ENCODE measurements around the gene PUM1.

The PUM1 gene

DNA sequence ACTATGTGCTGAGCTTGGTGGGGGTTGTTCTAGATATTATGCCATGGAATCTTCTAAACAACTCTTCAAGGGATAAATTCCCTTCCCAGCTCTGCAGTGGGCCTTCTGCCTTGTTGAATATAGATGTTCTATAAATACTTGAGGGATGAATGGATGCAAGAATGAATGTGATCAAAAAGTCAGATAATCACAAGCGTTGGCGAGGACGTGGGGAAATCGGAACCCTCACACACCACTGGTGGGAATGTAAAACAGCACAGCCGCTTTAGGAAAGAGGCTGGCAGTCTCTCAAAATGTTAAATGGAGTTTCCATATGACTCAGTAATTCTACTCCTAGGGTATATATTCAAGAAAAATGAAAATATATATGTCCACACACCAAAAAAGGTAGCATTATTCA, 176.0 kb downstream of the PUM1 start:
- no peak for DNase-seq (ENCODE audit: low read depth)

DNA sequence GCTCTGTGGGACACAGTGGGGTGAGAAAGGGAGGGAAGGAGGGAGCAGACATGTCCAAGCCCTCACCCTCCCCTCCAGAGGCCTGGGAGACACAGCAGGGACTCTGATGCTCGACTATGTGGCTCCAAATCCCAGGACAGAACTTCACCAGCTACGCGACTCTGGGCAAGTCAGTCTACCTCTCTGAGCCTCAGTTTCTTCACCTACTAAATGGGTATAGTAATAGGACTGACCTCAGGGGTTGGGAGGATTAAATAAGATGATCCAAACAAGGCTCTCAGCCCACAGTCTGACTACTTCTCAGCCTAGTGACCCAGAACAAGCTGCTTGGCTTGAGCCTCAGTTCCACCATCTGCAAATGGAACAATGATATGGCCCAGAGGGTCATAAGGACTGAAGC, 176.5 kb downstream of the PUM1 start:
- no peak for DNase-seq (ENCODE audit: low read depth)

DNA sequence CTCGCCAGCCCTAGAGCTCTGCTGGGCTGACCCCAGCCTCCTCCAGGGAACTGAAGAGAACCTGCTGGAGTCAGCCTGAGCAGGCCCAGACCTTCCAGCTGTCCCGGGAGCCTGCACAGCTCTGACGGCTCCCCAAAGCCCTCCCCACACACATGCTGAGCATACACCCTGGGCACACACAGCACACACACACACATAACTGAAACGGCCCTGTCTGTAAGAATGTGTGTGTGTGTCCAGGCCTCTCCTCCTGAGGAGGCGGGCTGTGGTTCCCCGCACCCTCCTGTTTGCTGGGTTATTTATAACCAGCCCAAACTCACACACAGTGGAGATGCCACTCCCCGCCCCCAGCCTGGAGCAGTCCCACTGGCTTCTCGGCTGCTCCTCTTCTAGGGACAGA, 177.1 kb downstream of the PUM1 start:
- no peak for DNase-seq (ENCODE audit: low read depth)

DNA sequence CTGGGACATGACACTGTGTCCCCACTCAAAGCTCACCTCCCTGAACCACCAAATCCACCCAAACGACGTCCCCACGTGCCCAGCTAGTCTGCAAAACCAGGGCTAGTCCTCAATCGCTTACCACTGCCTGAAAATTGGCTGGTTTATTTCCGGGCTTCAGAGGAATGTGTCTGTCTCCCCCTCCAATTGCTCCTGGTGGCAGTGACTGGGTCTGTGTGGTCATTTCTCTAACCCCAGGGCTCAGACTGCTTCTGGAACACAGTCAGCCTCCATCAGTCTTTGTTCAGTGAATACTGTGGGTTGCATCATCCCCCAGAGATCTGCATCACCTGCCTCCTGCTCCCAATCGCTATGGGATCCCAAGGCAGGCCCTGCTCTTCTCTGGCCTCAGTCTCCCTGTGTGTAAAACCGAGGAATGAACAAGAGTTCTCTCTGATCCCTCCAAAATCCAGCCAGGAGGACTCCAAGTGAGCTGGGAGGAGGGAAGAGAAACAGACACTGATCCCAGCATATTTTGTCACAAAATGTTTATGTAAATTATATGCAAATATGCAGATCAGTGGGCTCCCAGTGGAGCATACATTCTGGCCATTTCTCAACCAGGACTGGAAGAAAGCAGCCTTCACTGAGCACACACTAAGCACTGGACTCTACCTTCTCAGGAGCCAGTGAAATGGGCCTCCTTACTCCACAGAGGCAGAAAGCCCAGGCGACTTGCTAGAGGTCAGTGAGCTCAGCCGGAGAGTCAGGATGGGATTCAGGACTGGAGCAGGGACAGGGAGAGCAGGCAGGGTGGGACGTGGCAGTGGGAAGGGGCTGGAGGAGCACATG, 177.8 kb downstream of the PUM1 start:
- no peak for DNase-seq (ENCODE audit: low read depth)

DNA sequence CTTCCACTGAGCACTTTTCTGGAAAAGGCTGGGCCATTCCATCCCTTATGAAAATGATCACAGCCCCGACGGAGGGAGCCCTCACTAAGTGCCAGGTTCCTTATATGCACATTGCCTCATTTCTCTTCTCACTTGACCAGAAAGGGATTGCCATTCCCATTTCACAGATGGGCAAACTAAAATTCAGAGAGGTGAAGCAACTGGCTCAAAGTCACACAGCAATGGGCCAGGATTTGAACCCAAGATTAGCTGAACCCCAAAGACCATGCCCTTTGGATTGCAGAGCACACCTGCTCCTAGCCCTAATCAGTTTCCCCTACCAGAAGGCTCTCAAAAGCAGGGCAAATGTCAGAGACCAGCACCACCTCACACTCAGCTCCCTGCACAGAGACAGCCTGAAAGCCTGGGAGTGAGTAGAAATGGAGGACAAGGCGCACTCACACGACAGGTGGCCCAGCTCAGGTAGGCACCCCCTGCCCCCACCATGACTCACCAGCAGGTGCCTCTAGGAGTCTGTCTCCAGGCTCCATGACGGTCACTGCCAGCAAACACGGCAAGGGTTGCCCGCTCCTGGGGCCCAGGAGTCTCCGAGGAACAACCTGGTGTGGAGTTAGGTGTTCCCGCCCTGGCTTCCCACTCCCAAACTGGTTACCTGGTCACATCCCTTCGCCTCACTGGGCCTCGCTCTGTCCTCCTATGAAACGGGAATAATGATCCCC, 178.6 kb downstream of the PUM1 start:
- no peak for DNase-seq (ENCODE audit: low read depth)

DNA sequence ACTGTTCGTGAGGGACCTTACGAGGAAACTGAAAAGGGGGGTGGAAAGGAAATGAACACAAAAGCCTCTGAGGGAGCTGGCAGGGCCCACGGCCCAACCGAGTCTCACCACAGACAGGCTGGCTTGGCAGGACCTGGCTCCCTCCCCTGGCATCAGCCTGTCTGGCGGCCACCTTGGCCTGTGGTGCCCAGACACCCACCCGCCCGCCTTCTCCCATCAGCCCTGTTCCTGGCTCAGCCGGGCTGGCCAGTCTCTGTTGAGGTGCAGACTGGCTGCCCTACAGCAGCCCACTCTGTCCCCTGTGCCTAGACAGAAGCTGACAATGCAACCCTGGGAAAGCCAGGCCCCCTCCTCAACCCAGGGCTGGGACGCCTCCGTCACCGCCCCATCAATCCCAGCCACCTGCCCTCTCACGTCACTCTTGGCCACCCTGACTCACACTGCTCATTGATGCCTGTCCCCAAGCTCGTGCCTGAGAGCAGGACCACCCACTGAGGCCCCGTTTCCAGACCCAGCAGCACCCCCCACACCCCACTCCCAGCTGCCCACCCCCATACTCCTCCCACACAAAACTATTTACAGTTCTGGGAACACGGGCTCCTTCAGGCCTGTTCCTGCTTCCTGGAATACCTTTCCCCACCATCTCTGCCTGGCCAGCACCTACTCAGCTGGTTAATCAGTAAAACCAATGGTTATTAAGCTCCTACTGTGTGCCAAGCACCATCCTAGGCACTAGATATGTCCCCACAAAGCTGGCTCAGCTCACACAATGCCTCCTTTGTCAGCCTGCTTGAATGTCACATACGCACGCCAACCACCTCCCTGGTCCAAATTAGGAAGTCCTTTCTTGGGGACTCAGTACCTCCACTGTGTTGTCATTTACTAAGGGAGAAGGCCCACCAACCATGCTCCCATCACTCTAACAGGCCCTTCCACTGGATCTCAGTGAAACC, 179.7 kb downstream of the PUM1 start:
- no peak for DNase-seq (ENCODE audit: low read depth)

DNA sequence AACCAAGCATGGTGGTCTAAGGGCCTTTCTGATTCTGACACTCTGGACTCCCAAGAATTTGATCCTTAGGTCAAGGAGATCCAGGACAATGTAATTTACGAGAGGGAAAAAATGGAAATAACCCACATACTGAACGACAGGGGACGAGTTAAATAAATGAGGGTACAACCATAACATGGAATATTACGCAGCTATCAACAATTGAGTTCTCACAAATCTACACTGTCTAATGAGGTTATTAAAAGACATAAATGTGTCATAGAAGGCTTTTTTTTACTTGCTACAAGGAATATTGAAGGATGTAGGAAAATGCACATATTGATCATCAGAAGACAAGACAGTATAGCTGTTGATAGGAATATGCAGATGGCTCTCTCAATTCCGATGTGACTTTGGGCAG, 180.8 kb downstream of the PUM1 start:
- DNase-seq (ENCODE audit: low read depth): no peak

DNA sequence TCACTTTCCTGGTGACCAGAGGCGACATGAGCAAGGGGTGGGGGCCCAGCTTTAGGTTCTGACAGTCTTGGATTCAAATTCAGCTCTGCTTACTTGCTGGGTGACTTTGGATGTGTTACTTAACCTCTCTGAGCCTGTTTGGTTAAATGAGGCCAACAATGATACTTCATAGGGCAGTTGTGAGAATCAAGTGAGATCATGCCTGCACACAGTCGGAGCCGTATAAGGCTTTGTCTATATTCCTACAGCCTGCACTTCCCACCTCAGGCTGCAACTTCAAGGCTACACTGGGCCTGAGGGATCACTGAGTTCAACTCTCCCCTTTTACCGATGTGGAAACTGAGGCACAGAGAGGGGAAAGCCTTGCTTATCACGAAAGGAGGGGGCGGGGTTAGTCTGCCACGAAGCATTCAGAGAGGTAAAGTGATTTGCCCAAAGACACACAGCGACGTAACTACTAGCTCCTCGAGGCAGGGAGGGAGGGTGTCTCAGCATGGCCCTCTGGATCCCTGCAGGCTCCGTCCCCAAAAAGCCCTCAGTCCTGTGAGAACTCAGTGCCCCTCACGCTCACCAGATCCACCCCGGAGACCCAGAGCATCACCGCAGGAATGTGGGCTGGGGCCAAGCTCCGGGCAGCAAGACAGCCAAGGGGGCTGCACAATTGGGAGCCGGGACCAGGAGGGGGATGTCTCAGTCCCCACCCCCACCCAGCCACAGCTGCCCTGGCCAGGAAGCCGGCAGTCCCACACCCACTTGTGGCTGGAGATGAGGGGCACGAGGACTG, 181.9 kb downstream of the PUM1 start:
- no peak for DNase-seq (ENCODE audit: low read depth)

DNA sequence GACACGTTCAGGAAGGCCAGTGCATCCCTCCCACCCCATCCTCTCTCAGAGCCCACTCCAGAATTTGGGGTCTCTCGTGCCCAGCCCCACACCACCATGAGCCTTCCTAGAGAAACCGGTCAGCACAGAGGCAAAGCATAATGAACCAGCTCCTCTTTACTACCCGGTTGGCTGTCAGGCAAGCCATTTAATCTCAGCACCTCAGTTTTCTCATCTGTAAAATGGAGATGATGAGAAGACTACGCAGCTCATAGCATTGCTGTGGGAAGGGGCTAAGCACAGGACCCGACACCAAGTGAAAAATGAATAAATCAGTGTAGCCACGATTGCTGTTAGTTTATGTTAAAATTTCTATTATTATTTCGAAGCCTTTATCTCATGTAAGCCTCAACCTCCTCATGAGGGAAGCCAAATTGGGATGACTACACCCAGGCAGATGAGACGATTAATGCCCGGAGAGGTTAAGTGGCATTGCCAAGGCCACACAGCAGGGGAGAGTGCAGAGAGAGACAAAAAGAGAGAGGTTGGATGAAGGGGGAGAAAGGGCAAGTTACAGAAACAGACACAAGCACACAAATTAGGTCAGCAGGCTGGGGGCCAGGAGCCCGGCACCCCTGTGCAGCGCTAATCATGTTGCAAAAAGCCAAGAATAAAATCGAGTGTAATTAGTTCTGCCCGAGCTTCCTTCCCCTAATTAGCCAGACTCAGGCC, 182.7 kb downstream of the PUM1 start:
- DNase-seq (ENCODE audit: low read depth): no peak

Data from CMK (cell line).